ENCODE measurements around the gene ZNF8. TPM values are rescaled to one million over a fixed set of nuclear protein-coding genes. Genes with fewer than 3 reads are reported as not detected.

Gene ZNF8
- total RNA-seq, 4 donors from 2014 or later, result 5.6 to 11.6 (median 9.5) TPM

GRCh38 chr19:58328999-58329398, 50.2 kb downstream of the ZNF8 start:
- no peaks in the 10 kb centered on the region for H3K9me3 ChIP-seq
- TF ChIP-seq CTCF (IDR thresholded peaks at IDR 0.05) (no peak), POLR2A (IDR thresholded peaks at IDR 0.05) (no peak), POLR2AphosphoS5 (IDR thresholded peaks at IDR 0.05) (no peak), EP300 (IDR thresholded peaks at IDR 0.05) (no peak)
- no peaks in the 10 kb centered on the region for H3K27me3 ChIP-seq
- peaks cover 3 to 38% (median 15%) of the 10 kb centered on the region in 3 donors for H3K4me1 ChIP-seq
- peaks cover 0 to 3% of the 10 kb centered on the region in 2 donors for H3K36me3 ChIP-seq
- WGBS, 2 donors (ENCODE audit: low coverage in 1 of 2), result 0 to 62% methylated on average over 2 to 9 of the region's 10 CpGs
- ATAC-seq, result no peak
- H3K27ac ChIP-seq, result no peak overlapping the region
- H3K4me3 ChIP-seq, result no peak overlapping the region

- no peaks in the 10 kb centered on the region for H3K9me3 ChIP-seq
- H3K4me3 ChIP-seq, result no peak overlapping the region
- TF ChIP-seq EP300 (IDR thresholded peaks at IDR 0.05), result no peak
- peaks cover 0 to 12% of the 10 kb centered on the region in 2 donors for H3K36me3 ChIP-seq
- no peak for ATAC-seq
- WGBS, 2 donors (ENCODE audit: low coverage in 1 of 2), result 56 to 100% methylated on average over 2 to 3 of the region's 4 CpGs
- H3K4me1 ChIP-seq, result peaks cover 3 to 33% (median 15%) of the 10 kb centered on the region in 3 donors
- H3K27ac ChIP-seq, result no peak overlapping the region
- no peaks in the 10 kb centered on the region for H3K27me3 ChIP-seq
These were observed 51.7 kb downstream of the ZNF8 start for GRCh38 chr19:58330458-58330857.

GRCh38 chr19:58332697-58333096, 53.9 kb downstream of the ZNF8 start:
- H3K4me3 ChIP-seq, result no peak overlapping the region
- no peaks in the 10 kb centered on the region for H3K9me3 ChIP-seq
- 57 to 90% methylated on average over 1 of the region's 1 CpG for WGBS, 2 donors (ENCODE audit: low coverage in 1 of 2)
- peaks cover 3 to 18% (median 5%) of the 10 kb centered on the region in 3 donors for H3K4me1 ChIP-seq
- H3K36me3 ChIP-seq, result peaks cover 0 to 31% of the 10 kb centered on the region in 2 donors
- TF ChIP-seq CTCF (IDR thresholded peaks at IDR 0.05) (no peak), EP300 (IDR thresholded peaks at IDR 0.05) (no peak), POLR2A (IDR thresholded peaks at IDR 0.05) (no peak), POLR2AphosphoS5 (IDR thresholded peaks at IDR 0.05) (no peak)
- ATAC-seq, result no peak
- no peak overlapping the region for H3K27ac ChIP-seq
- H3K27me3 ChIP-seq, result no peaks in the 10 kb centered on the region

- no peaks in the 10 kb centered on the region for H3K9me3 ChIP-seq
- ATAC-seq, result no peak
- TF ChIP-seq EP300 (IDR thresholded peaks at IDR 0.05) (no peak), POLR2AphosphoS5 (IDR thresholded peaks at IDR 0.05) (no peak), CTCF (IDR thresholded peaks at IDR 0.05) (no peak), POLR2A (IDR thresholded peaks at IDR 0.05) (no peak)
- no peaks in the 10 kb centered on the region for H3K27me3 ChIP-seq
- peaks cover 0 to 52% of the 10 kb centered on the region in 2 donors for H3K36me3 ChIP-seq
- no peak overlapping the region for H3K27ac ChIP-seq
- no peaks in the 10 kb centered on the region for H3K4me1 ChIP-seq
- WGBS, 2 donors (ENCODE audit: low coverage in 1 of 2), result 83% methylated on average over 2 of the region's 19 CpGs; no CpG with 5 or more reads in 1 of the 2 donors
- H3K4me3 ChIP-seq, result no peak overlapping the region
These were observed 56.0 kb downstream of the ZNF8 start for GRCh38 chr19:58334691-58335249.

- Histone ChIP-seq H3K4me3 (no peak overlapping the region), H3K9me3 (no peaks in the 10 kb centered on the region), H3K36me3 (peaks cover 0 to 59% of the 10 kb centered on the region in 2 donors), H3K4me1 (no peaks in the 10 kb centered on the region), H3K27me3 (no peaks in the 10 kb centered on the region), H3K27ac (no peak overlapping the region)
- 100% methylated on average over 1 of the region's 3 CpGs; no CpG with 5 or more reads in 1 of the 2 donors for WGBS, 2 donors (ENCODE audit: low coverage in 1 of 2)
- no peak for ATAC-seq
- TF ChIP-seq CTCF (IDR thresholded peaks at IDR 0.05), result no peak
- TF ChIP-seq POLR2A (IDR thresholded peaks at IDR 0.05), result no peak
- TF ChIP-seq POLR2AphosphoS5 (IDR thresholded peaks at IDR 0.05), result no peak
- no peak for TF ChIP-seq EP300 (IDR thresholded peaks at IDR 0.05)
These were observed 56.9 kb downstream of the ZNF8 start for GRCh38 chr19:58335630-58336029.

All from gastroesophageal sphincter (tissue), 4 donors.